Islet precursor cell (in vitro differentiated cells): ENCODE data around the gene THY1.
A peak's percentile ranks its signal among the peaks of the same experiment; 100 is the strongest.
"Not testable (repeated sequence)": the region's sequence is repeated elsewhere in the genome, so short reads cannot be mapped to it uniquely, and the experiment has no call there.

Source experiments
- DNase-seq: peaks from one replicate; pipeline ENCODE4 v3.0.0-alpha.2; 2018

Gene THY1

GRCh38 chr11:119417726-119418540 lies 5.0 kb downstream of the THY1 start:
- peak; percentile 82 for DNase-seq

- no peak for DNase-seq
These were observed 6.1 kb downstream of the THY1 start for GRCh38 chr11:119416606-119417580.

GRCh38 chr11:119415966-119416365 lies 7.0 kb downstream of the THY1 start:
- DNase-seq: no peak

GRCh38 chr11:119415517-119415916 lies 7.5 kb downstream of the THY1 start:
- no peak for DNase-seq

GRCh38 chr11:119414734-119415133 lies 8.2 kb downstream of the THY1 start:
- no peak for DNase-seq

- no peak for DNase-seq
These were observed 8.7 kb downstream of the THY1 start for GRCh38 chr11:119414321-119414720.

GRCh38 chr11:119412072-119412471 lies 10.9 kb downstream of the THY1 start:
- DNase-seq: no peak

GRCh38 chr11:119410501-119410900 lies 12.5 kb downstream of the THY1 start:
- no peak for DNase-seq

- no peak for DNase-seq
These were observed 13.2 kb downstream of the THY1 start for GRCh38 chr11:119409731-119410130.

GRCh38 chr11:119406005-119406404 lies 17.0 kb downstream of the THY1 start:
- no peak for DNase-seq

GRCh38 chr11:119405448-119405847 lies 17.5 kb downstream of the THY1 start:
- not testable (repeated sequence) for DNase-seq

- DNase-seq: no peak
These were observed 18.1 kb downstream of the THY1 start for GRCh38 chr11:119404872-119405271.

GRCh38 chr11:119403021-119403420 lies 20.0 kb downstream of the THY1 start:
- DNase-seq: no peak

- no peak for DNase-seq
These were observed 20.5 kb downstream of the THY1 start for GRCh38 chr11:119402470-119402869.

- no peak for DNase-seq
These were observed 22.1 kb downstream of the THY1 start for GRCh38 chr11:119400860-119401259.

GRCh38 chr11:119397740-119398139 lies 25.2 kb downstream of the THY1 start:
- DNase-seq: no peak

- DNase-seq: no peak
These were observed 26.1 kb downstream of the THY1 start for GRCh38 chr11:119396835-119397234.

- DNase-seq: no peak
These were observed 31.7 kb downstream of the THY1 start for GRCh38 chr11:119391275-119391674.

- DNase-seq: no peak
These were observed 33.2 kb downstream of the THY1 start for GRCh38 chr11:119389611-119390254.

GRCh38 chr11:119388103-119388502 lies 34.9 kb downstream of the THY1 start:
- no peak for DNase-seq

GRCh38 chr11:119384332-119384731 lies 38.6 kb downstream of the THY1 start:
- DNase-seq: no peak

- not testable (repeated sequence) for DNase-seq
These were observed 40.5 kb downstream of the THY1 start for GRCh38 chr11:119382513-119382912.

GRCh38 chr11:119382101-119382500 lies 40.9 kb downstream of the THY1 start:
- DNase-seq: no peak
